ENCODE results near the gene SCGN.
"Not testable (repeated sequence)": the region's sequence is repeated elsewhere in the genome, so short reads cannot be mapped to it uniquely, and the experiment has no call there.

Gene SCGN

DNA sequence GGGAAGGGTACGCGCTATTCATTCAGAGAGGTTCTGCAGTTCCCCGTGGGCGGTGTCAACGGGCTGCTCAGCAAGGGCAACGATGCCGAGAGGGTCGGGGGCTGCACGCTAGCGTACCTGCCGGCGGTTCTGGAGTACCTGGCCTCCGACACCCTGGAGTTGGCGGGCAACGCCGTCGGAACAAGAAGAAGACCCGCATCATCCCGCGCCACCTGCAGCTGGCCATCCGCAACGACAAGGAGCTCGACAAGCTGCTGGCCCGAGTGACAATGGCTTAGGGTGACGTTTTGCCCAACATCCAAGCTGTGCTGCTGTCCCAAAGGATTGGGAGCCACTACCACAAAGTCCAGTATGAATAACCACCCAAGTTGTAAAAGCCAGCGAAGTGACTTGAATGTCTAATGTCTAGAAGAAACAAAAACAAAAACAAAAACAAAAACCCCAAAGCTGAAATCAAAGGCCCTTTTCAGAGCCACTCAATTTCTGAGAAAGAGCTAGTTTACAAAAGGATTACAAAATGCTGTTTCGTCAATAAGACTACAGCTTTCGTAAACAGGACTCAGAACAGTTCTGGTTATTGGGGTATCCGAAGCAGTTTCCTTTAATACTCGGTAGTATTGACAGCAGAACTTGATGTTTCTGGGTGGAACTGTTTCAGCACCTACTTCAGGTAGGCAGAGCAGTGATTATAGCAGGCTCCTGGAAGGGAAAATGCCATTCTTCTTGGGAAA, 80.6 kb downstream of the SCGN start:
- no peak for DNase-seq

DNA sequence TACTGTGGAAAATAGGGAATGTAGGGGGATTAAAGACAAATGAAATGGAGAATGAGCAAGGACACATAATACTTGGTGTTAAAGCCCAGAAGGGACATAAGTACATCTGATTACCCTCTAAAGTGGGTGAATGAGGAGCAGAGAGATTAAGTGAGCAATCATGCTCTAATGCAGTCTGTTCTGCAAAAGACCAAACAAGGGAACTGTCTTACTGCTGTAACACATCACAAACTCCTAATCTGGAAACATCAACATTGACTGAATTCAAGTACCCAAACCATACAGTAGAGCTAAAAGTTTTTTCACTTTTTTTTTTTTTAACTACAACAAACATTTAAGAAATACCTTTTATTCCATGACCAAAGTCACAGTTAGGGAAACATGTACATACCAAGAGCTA, 83.2 kb downstream of the SCGN start:
- no peak for DNase-seq

DNA sequence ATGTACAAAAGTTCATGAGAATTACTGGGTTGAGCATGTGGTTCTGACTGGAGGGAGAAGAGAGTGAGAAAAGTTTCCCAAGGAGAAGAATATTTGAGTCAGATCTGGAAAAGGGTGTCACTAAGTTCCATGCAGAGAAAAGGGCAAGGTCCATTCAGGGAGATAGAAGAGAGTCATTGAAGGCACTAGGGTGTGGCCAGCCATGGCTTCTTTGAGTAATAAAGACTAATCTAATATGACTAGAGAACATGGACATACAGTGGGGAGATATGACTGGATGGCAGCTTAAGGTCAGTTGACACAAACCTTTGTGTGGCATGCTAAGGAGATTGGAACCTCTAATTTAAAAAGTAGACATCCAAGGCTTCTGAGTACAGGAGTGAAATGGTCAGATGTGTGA, 91.9 kb downstream of the SCGN start:
- no peak for DNase-seq

- DNase-seq: no peak
Measured at GRCh38 chr6:25745836-25746235, 93.8 kb downstream of the SCGN start.

DNA sequence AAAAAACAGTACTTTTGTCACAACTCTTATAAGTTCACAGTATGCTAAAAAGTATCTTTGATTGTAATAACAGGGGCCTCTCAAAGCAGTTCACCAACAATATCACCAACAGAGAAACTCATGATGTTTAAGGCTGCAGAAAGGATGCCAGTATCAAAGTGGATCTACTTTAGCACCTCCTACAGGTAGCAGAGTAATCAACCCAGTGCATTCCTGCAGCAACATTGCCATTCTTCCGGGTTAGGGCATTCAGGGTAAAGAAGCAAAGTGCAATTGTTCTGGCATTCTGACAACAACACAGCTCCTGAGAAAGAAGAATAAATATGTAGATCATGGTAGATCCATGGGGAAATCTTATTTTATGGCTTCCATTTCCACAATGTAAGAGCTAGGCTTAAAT, 95.0 kb downstream of the SCGN start:
- no peak for DNase-seq

DNA sequence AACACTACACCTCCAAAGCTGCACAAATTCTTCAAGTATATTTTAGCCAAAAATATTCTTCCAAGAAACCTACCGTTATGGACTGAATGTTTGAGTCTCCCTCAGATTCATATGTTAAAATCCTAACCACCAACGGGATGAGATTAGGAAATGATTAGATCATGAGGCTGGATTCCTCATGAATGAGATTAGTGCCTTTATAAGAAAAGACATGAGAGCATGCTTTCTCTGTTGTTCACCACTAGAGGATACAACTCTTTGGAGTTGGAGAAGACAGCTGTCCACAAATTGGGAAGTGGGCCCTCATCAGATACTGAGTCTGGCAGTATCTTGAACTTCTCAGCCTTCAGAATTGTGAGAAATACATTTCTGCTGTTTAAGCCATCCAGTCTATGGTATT, 95.5 kb downstream of the SCGN start:
- no peak for DNase-seq

DNA sequence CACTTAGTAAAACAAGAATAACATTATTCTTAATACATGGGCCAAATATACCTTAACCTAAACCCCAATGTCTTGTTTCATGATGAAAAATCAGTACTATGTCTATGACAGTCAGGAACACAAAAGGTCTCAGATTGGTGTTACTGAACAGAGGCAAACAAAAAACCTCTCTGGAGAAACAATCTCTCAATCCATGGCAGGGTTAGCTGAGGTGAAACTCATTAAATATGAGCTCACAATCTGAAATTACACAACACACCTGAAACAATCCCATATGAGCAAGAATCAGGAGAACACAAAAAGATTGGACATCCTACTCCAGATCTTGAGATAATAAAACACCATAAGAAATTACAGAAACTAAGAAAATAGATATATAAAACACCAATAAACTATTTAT, 96.0 kb downstream of the SCGN start:
- no peak for DNase-seq

DNA sequence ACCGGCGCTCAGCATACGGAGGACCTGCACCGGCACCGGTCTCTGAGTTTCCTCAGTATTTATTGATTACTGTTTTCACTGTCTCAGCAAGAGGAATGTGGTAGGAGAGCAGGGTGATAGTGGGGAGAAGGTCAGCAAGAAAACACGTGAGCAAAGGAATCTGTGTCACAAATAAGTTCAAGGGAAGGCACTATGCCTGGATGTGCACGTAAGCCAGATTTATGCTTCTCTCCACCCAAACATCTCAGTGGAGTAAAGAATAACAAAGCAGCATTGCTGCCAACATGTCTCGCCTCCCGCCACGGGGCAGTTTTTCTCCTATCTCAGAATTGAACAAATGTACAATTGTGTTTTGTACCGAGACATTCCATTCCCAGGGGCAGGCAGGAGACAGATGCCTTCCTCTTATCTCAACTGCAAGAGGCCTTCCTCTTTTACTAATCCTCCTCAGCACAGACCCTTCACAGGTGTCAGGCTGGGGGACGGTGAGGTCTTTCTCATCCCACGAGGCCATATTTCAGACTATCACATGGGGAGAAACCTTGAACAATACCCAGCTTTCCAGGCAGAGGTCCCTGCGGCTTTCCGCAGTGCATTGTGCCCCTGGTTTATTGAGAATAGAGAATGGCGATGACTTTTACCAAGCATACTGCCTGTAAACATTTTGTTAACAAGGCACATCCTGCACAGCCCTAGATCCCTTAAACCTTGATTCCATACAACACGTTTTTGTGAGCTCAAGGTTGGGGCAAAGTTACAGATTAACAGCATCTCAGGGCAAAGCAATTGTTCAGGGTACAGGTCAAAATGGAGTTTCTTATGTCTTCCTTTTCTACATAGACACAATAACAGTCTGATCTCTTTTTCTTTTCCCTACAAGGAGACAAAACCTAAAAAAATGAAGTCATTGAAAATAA, 96.8 kb downstream of the SCGN start:
- not testable (repeated sequence) for DNase-seq

GRCh38 chr6:25749837-25750236, 97.8 kb downstream of the SCGN start:
- peak; percentile 60 to 62 for DNase-seq

DNA sequence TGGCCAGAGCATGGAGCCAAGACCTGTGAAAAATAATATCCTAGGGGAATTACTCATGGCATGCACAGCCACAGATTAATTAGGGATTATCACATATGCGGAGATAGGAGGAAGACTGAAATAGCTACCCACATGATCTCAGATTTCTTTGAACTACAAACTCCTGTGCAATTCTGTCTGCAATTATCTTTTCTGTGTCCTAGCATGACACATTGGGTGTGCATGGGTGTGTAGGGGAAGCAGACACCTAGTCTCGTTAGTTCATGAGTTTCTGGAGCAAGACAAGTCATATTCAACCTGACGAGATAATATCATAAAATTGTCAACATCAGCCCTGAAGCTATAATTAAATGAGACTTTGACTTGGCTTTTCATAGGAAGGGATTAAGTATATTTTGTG, 98.9 kb downstream of the SCGN start:
- DNase-seq: no peak

Measured in Kasumi-1 (cell line).